Heart left ventricle (tissue), 13 donors: ENCODE results near the gene DUSP18.

ENCODE experiments used
- POLR2A ChIP-seq, 2 donors: fragments of 450-650 bp; IDR thresholded peaks; one replicate each; pipeline ENCODE4 v1.6.1; 2017; ENCODE audit warnings: antibody characterized with exemption in 2 of 2, mild to moderate bottlenecking in 2 of 2, moderate library complexity in 2 of 2
- TF ChIP-seq, protein P1 (sequence below), 12 donors: fragments of 200-600 bp; sonication (generic) in 4 of 12; IDR thresholded peaks; one replicate each; pipeline versions ENCODE4 v1.5.0 to v1.8.0; 2018 to 2022; ENCODE audit warnings: antibody characterized with exemption in 12 of 12, mild to moderate bottlenecking in 5 of 12
- donor health status: ischemic (EF 13 %, LVEDD 7.1; RV severe dilation, severe dysfunction).
- donor health status: DM: no; HTN: yes; CAD: no.
- donor health status: DM: no; HTN: no; CAD: no.
- donor health status: ischemic (EF 25% LVEDD 6.9; RV normal size, moderate dysfunction).
- donor health status: ischemic (EF 25% LVEDD 5.7; RV mildly dilated, moderate dysfunction).
- donor health status: ischemic (EF 35%, LVEDD 5.7; RV mildly dilated, moderate dysfunction).
- donor health status: nonischemic (EF 11% LVEDD 7.7; RV severe dilation, severe dysfunction).
- donor health status: DM: yes; HTN: yes; CAD: no.
- donor health status: PGD.
- donor health status: ischemic (EF 29% LVEDD 5.4; RV normal size, mild dysfunction).
- donor health status: nonischemic (EF 23%, LVEDD 6.1; RV moderate dilation, normal function).

DNA sequence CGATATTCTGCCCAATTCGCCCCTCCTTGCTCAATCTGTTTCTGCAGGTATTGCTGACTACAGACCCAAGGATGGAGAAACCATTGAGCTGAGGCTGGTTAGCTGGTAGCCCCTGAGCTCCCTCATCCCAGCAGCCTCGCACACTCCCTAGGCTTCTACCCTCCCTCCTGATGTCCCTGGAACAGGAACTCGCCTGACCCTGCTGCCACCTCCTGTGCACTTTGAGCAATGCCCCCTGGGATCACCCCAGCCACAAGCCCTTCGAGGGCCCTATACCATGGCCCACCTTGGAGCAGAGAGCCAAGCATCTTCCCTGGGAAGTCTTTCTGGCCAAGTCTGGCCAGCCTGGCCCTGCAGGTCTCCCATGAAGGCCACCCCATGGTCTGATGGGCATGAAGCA lies 41.3 kb downstream of the DUSP18 start:
- TF ChIP-seq, protein P1, sequence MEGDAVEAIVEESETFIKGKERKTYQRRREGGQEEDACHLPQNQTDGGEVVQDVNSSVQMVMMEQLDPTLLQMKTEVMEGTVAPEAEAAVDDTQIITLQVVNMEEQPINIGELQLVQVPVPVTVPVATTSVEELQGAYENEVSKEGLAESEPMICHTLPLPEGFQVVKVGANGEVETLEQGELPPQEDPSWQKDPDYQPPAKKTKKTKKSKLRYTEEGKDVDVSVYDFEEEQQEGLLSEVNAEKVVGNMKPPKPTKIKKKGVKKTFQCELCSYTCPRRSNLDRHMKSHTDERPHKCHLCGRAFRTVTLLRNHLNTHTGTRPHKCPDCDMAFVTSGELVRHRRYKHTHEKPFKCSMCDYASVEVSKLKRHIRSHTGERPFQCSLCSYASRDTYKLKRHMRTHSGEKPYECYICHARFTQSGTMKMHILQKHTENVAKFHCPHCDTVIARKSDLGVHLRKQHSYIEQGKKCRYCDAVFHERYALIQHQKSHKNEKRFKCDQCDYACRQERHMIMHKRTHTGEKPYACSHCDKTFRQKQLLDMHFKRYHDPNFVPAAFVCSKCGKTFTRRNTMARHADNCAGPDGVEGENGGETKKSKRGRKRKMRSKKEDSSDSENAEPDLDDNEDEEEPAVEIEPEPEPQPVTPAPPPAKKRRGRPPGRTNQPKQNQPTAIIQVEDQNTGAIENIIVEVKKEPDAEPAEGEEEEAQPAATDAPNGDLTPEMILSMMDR (IDR thresholded peaks at IDR 0.05), result no peak
- TF ChIP-seq POLR2A (IDR thresholded peaks at IDR 0.05), result no peak
